ENCODE data around the gene ANAPC1.
"Not testable (repeated sequence)": the region's sequence is repeated elsewhere in the genome, so short reads cannot be mapped to it uniquely, and the experiment has no call there.

DNA sequence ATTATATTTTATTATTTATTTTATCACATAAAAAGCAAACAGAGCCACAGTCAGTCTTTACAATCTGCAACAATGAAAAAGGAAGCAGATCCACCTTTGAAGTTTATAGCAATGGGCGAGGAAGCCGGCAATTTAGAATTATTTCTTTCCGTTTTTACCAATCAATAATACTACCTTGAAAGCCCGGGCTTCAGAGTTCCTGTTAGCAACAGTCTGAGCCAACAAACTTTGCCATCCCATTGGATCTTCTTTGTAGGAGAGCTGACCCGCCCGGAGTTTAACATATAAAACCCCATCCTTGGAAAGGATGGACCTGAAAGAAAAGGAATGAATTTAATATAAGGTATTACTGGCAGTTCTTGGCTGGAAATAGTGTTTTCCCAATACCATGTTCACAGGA is 101.8 kb downstream of the ANAPC1 start:
- TF ChIP-seq, protein P1, sequence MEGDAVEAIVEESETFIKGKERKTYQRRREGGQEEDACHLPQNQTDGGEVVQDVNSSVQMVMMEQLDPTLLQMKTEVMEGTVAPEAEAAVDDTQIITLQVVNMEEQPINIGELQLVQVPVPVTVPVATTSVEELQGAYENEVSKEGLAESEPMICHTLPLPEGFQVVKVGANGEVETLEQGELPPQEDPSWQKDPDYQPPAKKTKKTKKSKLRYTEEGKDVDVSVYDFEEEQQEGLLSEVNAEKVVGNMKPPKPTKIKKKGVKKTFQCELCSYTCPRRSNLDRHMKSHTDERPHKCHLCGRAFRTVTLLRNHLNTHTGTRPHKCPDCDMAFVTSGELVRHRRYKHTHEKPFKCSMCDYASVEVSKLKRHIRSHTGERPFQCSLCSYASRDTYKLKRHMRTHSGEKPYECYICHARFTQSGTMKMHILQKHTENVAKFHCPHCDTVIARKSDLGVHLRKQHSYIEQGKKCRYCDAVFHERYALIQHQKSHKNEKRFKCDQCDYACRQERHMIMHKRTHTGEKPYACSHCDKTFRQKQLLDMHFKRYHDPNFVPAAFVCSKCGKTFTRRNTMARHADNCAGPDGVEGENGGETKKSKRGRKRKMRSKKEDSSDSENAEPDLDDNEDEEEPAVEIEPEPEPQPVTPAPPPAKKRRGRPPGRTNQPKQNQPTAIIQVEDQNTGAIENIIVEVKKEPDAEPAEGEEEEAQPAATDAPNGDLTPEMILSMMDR (IDR thresholded peaks at IDR 0.05), result not testable (repeated sequence)
- not testable (repeated sequence) for TF ChIP-seq EP300 (IDR thresholded peaks at IDR 0.05)
